ENCODE results near the gene ATP10A. TPM values are rescaled to one million over a fixed set of nuclear protein-coding genes. Genes with fewer than 3 reads are reported as not detected.

The ATP10A gene
- total and polyA plus RNA-seq, 9 of the 15 experiments (the other 6 are each of a cell fraction or from before 2014, with no cell fraction given) = 0.09 TPM; not detected in 8

DNA sequence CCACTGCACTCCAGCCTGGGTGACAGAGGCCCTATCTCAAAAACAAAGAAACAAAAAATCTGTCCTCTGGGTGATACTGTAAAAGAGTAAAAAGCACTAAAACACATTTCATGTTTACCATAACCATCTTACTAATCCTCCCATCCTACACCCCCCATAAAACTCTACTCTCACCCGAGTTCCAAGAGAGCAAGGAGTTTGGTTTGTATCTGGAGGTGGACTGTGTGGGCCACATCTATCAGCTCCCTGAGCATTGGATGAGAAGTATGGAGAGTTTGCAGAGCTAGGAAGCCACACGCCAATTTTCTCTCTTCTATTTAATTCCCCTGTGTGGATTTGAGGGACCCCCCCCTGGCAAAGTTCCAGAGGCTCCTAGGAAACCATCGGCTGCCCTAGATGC is 80.0 kb downstream of the ATP10A start:
- ChIA-PET POLR2A (interaction anchor here (0.8 to 1.3 kb wide), 2 partner anchors 10 to 16 kb away, joined by 3 to 4 read pairs; no protein-coding TSS in a partner anchor), CTCF (ENCODE audit: low intra/inter-chr PET ratio) (no interaction called here)
- no peaks in the 10 kb centered on the region for H3K79me2 ChIP-seq (ENCODE audit: control insufficient read depth, insufficient read depth, low read length)
- in situ Hi-C loops (cut with MboI) (no loop called here), intact Hi-C loops (cut with micrococcal nuclease) (no loop called here)
- no peak overlapping the region for H3K27ac ChIP-seq (ENCODE audit: extremely low read depth, low read depth, low read length)
- peaks cover 0 to 13% of the 10 kb centered on the region in 2 experiments; a peak in 3 of 5 replicates for H3K27me3 ChIP-seq (ENCODE audit: control insufficient read depth in 2 of 2, insufficient read depth in 2 of 2, low read length in 2 of 2)
- H3K4me1 ChIP-seq (replicated peaks in 1 of 2; ENCODE audit: control insufficient read depth in 2 of 2, insufficient read depth in 2 of 2, low read length in 2 of 2) = peaks cover 8 to 16% of the 10 kb centered on the region in 2 experiments; a peak in 4 of 5 replicates
- H3K9me3 ChIP-seq (replicated peaks; ENCODE audit: control insufficient read depth, insufficient read depth, low read depth, low read length) = no peaks in the 10 kb centered on the region
- no TSS peak for BruUV-seq (replicated peaks)
- H4K20me1 ChIP-seq (replicated peaks; ENCODE audit: control insufficient read depth, insufficient read depth, low read length) = no peaks in the 10 kb centered on the region
- no peak overlapping the region for H3K9ac ChIP-seq (ENCODE audit: insufficient read depth in 1 of 2, low read depth in 2 of 2, low read length in 2 of 2)
- 11% methylated on average over 2 of the region's 3 CpGs for WGBS (ENCODE audit: insufficient coverage, low coverage, missing lambda C conversion rate)
- no peak overlapping the region for H3K4me3 ChIP-seq
- no peak overlapping the region for H2AFZ ChIP-seq (ENCODE audit: low read depth, low read length)
- DNase-seq (ENCODE audit: extremely low read depth in 1 of 4, low spot score in 3 of 4) = no peak
- TF ChIP-seq BRD9 (IDR thresholded peaks at IDR 0.05; ENCODE audit: low read depth, partially characterized antibody) = no peak
- TF ChIP-seq MYBL2 (IDR thresholded peaks at IDR 0.05; ENCODE audit: low read depth) = no peak
- TF ChIP-seq MYBL2 (CRISPR knock-in tag; IDR thresholded peaks at IDR 0.05; ENCODE audit: borderline replicate concordance) = no peak
- TF ChIP-seq HOXB6 (CRISPR knock-in tag; IDR thresholded peaks at IDR 0.05; ENCODE audit: borderline replicate concordance) = no peak
- no peaks in the 10 kb centered on the region for H3K9me1 ChIP-seq (ENCODE audit: control insufficient read depth, insufficient read depth, low read length)
- no peaks in the 10 kb centered on the region for H3K36me3 ChIP-seq (ENCODE audit: control insufficient read depth, insufficient read depth, low read length)
- ATAC-seq = no peak
- H3K4me2 ChIP-seq (ENCODE audit: insufficient read depth, low read length) = no peak overlapping the region
- FAIRE-seq = no peak

DNA sequence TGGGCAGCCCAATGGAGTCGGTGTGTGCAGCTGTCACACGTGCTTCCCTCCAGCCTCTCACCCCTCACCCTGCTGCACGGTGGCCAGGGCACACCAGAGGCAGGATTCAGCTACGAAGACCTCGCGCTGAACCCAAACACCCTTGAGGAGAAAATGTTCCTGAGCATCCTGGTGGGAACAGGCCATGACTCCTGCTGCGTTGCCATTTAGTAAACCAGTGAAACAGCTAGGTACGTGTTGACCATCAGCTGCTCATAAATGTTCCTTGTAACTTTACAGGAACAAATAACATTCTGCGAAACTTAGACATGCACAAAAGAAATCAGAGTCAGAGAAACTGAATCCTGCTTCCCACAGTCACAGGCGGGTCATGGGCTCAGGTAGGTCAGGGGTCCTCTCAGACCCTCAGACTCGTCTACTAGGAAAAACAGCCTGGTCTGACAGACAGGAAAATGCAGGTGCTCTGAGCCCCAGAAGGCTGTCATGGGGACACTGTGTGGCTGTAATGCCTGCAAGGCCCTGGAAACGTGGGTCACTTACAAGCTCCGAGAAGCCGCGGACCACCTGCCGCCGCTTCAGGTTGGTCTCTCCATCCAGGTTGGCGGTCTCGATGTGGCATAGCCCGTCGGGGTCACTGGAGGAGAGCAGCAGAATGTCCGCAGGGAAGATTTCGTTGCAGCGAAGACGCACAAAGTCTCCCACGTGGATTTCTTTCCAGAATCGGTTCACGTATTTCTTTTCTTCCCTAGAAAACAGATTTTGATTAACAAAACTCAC is 82.5 kb downstream of the ATP10A start:
- H3K79me2 ChIP-seq (ENCODE audit: control insufficient read depth, insufficient read depth, low read length) = no peaks in the 10 kb centered on the region
- H4K20me1 ChIP-seq (replicated peaks; ENCODE audit: control insufficient read depth, insufficient read depth, low read length) = no peaks in the 10 kb centered on the region
- ChIA-PET POLR2A (interaction anchor here (1.4 kb wide), 1 partner anchor 9 kb away, joined by 3 read pairs; no protein-coding TSS in a partner anchor), CTCF (ENCODE audit: low intra/inter-chr PET ratio) (no interaction called here)
- H3K4me3 ChIP-seq = no peak overlapping the region
- no peak overlapping the region for H2AFZ ChIP-seq (ENCODE audit: low read depth, low read length)
- peaks cover 0 to 20% of the 10 kb centered on the region in 2 experiments; a peak in 3 of 5 replicates for H3K27me3 ChIP-seq (ENCODE audit: control insufficient read depth in 2 of 2, insufficient read depth in 2 of 2, low read length in 2 of 2)
- intact Hi-C loops (cut with micrococcal nuclease) (no loop called here), in situ Hi-C loops (cut with MboI) (no loop called here)
- no peaks in the 10 kb centered on the region for H3K9me3 ChIP-seq (replicated peaks; ENCODE audit: control insufficient read depth, insufficient read depth, low read depth, low read length)
- no peak for DNase-seq (ENCODE audit: extremely low read depth in 1 of 4, low spot score in 3 of 4)
- H3K4me1 ChIP-seq (replicated peaks in 1 of 2; ENCODE audit: control insufficient read depth in 2 of 2, insufficient read depth in 2 of 2, low read length in 2 of 2) = peaks cover 2 to 11% of the 10 kb centered on the region in 2 experiments; a peak in 3 of 5 replicates
- no peak overlapping the region for H3K4me2 ChIP-seq (ENCODE audit: insufficient read depth, low read length)
- 8% methylated on average over 28 of the region's 28 CpGs for WGBS (ENCODE audit: insufficient coverage, low coverage, missing lambda C conversion rate)
- no peaks in the 10 kb centered on the region for H3K9me1 ChIP-seq (ENCODE audit: control insufficient read depth, insufficient read depth, low read length)
- no peak for FAIRE-seq
- ATAC-seq = no peak
- no peaks in the 10 kb centered on the region for H3K36me3 ChIP-seq (ENCODE audit: control insufficient read depth, insufficient read depth, low read length)
- no peak overlapping the region for H3K9ac ChIP-seq (ENCODE audit: insufficient read depth in 1 of 2, low read depth in 2 of 2, low read length in 2 of 2)
- H3K27ac ChIP-seq (ENCODE audit: extremely low read depth, low read depth, low read length) = no peak overlapping the region
- no TSS peak for BruUV-seq (replicated peaks)
- no peak for TF ChIP-seq ILF3 (IDR thresholded peaks at IDR 0.05; ENCODE audit: borderline replicate concordance)
- no peak for TF ChIP-seq MEF2A (IDR thresholded peaks at IDR 0.05; ENCODE audit: control insufficient read depth, low read depth, low read length)
- TF ChIP-seq, protein P1, sequence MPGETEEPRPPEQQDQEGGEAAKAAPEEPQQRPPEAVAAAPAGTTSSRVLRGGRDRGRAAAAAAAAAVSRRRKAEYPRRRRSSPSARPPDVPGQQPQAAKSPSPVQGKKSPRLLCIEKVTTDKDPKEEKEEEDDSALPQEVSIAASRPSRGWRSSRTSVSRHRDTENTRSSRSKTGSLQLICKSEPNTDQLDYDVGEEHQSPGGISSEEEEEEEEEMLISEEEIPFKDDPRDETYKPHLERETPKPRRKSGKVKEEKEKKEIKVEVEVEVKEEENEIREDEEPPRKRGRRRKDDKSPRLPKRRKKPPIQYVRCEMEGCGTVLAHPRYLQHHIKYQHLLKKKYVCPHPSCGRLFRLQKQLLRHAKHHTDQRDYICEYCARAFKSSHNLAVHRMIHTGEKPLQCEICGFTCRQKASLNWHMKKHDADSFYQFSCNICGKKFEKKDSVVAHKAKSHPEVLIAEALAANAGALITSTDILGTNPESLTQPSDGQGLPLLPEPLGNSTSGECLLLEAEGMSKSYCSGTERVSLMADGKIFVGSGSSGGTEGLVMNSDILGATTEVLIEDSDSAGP (CRISPR knock-in tag; IDR thresholded peaks at IDR 0.05) = no peak
- TF ChIP-seq KDM2B (CRISPR knock-in tag; IDR thresholded peaks at IDR 0.05) = no peak
- TF ChIP-seq MTF1 (CRISPR knock-in tag; IDR thresholded peaks at IDR 0.05; ENCODE audit: borderline replicate concordance) = no peak
- no peak for TF ChIP-seq FOXJ2 (tag; IDR thresholded peaks at IDR 0.05)
- TF ChIP-seq RAD51 (IDR thresholded peaks at IDR 0.05; ENCODE audit: borderline replicate concordance, low read depth) = no peak
